Adrenal gland (tissue), 5 donors: ENCODE results near the gene GRID1.

ENCODE experiments used
- POLR2A ChIP-seq, 2 donors: fragments of 450-650 bp; IDR thresholded peaks; one replicate each; pipeline ENCODE4 v1.6.1; 2017; ENCODE audit warnings: antibody characterized with exemption in 2 of 2, mild to moderate bottlenecking in 2 of 2, moderate library complexity in 1 of 2
- TF ChIP-seq, protein P1 (sequence below), 6 experiments: fragments of 450-650 bp in 4 of 6; fragments of 200-600 bp in 2 of 6; sonication (generic) in 1 of 6; IDR thresholded peaks; 1 replicate in 5 of 6; 2 replicates in 1 of 6; pipeline versions ENCODE4 v1.5.1 to v1.8.0; 2016 to 2021; ENCODE audit warnings: antibody characterized with exemption in 6 of 6, mild to moderate bottlenecking in 2 of 6, moderate library complexity in 1 of 6
- donor health status: DM: no; HTN: no; CAD: no.

DNA sequence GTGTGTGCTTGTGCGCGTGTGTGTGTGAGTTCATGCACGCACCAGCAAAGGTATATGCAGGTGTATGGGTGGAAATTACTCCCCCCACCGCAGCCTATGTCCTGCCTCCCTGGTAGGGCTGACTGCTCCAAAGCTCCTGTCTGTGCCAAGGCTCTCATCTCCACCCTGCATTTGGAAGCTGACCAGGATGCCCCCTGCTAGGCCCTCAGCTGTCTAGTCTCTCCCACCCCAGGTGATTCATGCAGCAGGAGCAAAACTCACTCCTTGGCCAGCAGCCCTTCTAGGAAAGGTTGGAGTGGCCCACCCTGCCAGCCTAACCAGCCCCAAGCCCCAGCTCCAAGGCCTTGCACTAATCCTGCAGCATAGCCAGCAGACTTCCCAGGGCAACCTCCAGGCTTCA lies 148.4 kb downstream of the GRID1 start:
- TF ChIP-seq, protein P1, sequence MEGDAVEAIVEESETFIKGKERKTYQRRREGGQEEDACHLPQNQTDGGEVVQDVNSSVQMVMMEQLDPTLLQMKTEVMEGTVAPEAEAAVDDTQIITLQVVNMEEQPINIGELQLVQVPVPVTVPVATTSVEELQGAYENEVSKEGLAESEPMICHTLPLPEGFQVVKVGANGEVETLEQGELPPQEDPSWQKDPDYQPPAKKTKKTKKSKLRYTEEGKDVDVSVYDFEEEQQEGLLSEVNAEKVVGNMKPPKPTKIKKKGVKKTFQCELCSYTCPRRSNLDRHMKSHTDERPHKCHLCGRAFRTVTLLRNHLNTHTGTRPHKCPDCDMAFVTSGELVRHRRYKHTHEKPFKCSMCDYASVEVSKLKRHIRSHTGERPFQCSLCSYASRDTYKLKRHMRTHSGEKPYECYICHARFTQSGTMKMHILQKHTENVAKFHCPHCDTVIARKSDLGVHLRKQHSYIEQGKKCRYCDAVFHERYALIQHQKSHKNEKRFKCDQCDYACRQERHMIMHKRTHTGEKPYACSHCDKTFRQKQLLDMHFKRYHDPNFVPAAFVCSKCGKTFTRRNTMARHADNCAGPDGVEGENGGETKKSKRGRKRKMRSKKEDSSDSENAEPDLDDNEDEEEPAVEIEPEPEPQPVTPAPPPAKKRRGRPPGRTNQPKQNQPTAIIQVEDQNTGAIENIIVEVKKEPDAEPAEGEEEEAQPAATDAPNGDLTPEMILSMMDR (IDR thresholded peaks at IDR 0.05): no peak
- no peak for TF ChIP-seq POLR2A (IDR thresholded peaks at IDR 0.05)
